Activated CD4-positive, alpha-beta T cell treated with anti-CD3 and anti-CD28 coated beads for 36 hours (primary cell): ENCODE results near the gene CX3CL1. TPM values are rescaled to one million over a fixed set of nuclear protein-coding genes. Genes with fewer than 3 reads are reported as not detected.
"Not testable (repeated sequence)": the region's sequence is repeated elsewhere in the genome, so short reads cannot be mapped to it uniquely, and the experiment has no call there.

ENCODE experiments used
- ATAC-seq: fragments of 200-7000 bp; cut with Tn5 transposase; one replicate; pipeline ENCODE4 v1.10.0; 2021; ENCODE audit warnings: mild to moderate bottlenecking, moderate library complexity
- CTCF ChIA-PET: fragments of 350-600 bp; sonication (Branson Sonifier 250); formaldehyde crosslinking; loops from one replicate; lab custom pipeline; 2021; ENCODE audit warnings: antibody characterized with exemption; lab: Charles Lee
- POLR2A ChIA-PET: fragments of 350-600 bp; sonication (Branson Sonifier 250); formaldehyde crosslinking; loops from one replicate; lab custom pipeline; 2021; ENCODE audit warnings: antibody characterized with exemption, inconsistent platforms; lab: Charles Lee
- DNase-seq: peaks from one replicate; pipeline ENCODE4 v3.0.0-alpha.2; 2020
- H3K27ac Mint-ChIP-seq: one replicate; pipeline ENCODE4 v1.8.0; 2021; ENCODE audit warnings: mixed read lengths
- H3K27me3 Mint-ChIP-seq: one replicate; pipeline ENCODE4 v1.8.0; 2021; ENCODE audit warnings: mixed read lengths
- H3K36me3 Mint-ChIP-seq: one replicate; pipeline ENCODE4 v1.8.0; 2021; ENCODE audit warnings: low read depth, mixed read lengths
- H3K4me1 Mint-ChIP-seq: one replicate; pipeline ENCODE4 v1.8.0; 2021; ENCODE audit warnings: mixed read lengths
- H3K4me3 Mint-ChIP-seq: one replicate; pipeline ENCODE4 v1.8.0; 2021; ENCODE audit warnings: mild to moderate bottlenecking, moderate library complexity, mixed read lengths
- H3K9me3 Mint-ChIP-seq: one replicate; pipeline ENCODE4 v1.8.0; 2021; ENCODE audit warnings: low read depth, mixed read lengths
- intact Hi-C, 2 experiments: fragments of 100-400 bp; cut with DNase I in 1 of 2; cut with micrococcal nuclease in 1 of 2; formaldehyde crosslinking; loops; one replicate each; pipeline versions ENCODE4 v1.14.2 to v1.15.1; 2022 to 2024; cut with DNase I, micrococcal nuclease
- total RNA-seq, 2 experiments: library from RNA; stranded (reverse); gene quantifications; one replicate each; pipeline ENCODE4 v1.2.3, GENCODE V29; 2021

CX3CL1 gene
- total RNA-seq: not detected

- Mint-ChIP-seq H3K27ac (no peak within 1 kb of the TSS), H3K27me3 (peaks cover 4% of the 10 kb centered on the region), H3K4me3 (no peak within 1 kb of the TSS), H3K36me3 (no peaks in the 10 kb centered on the region), H3K9me3 (no peaks in the 10 kb centered on the region), H3K4me1 (peaks cover 11% of the 10 kb centered on the region)
- intact Hi-C loops: no loop called here
- CTCF ChIA-PET: no interaction called here
- DNase-seq (no peak), ATAC-seq (no peak)
- POLR2A ChIA-PET: no interaction called here
These were observed at the start of gene CX3CL1 for GRCh38 chr16:57372372-57373116. Gene CX3CL1, plus strand, starts transcription at chr16:57372490. Its CDS starts 79 bp downstream, at chr16:57372569.

DNA sequence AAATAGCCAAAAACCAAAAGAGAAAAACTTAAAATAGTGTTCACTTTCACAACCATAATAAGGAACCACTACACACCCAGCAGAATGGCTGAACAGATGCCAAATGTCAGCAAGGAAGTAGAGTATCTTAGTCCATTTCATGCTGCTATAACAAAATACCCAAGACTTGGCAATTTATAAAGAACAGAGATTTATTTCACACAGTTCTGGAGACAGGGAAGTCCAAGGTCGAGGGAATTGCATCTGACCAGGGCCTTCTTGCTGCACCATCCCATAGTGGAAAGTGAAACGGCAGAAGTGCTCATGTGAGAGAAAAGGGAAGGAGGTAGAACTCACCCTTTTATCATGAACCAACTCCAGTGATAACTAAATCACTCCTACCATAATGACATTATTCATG lies 47.5 kb upstream of the CX3CL1 start:
- CTCF ChIA-PET: no interaction called here
- no peak overlapping the region for H3K27ac Mint-ChIP-seq
- DNase-seq (no peak), ATAC-seq (no peak)
- peaks cover under 1% of the 10 kb centered on the region for H3K4me1 Mint-ChIP-seq
- no peaks in the 10 kb centered on the region for H3K36me3 Mint-ChIP-seq
- H3K27me3 Mint-ChIP-seq: no peaks in the 10 kb centered on the region
- POLR2A ChIA-PET: no interaction called here
- intact Hi-C loops: no loop called here
- no peaks in the 10 kb centered on the region for H3K9me3 Mint-ChIP-seq
- H3K4me3 Mint-ChIP-seq: no peak overlapping the region

- no peaks in the 10 kb centered on the region for H3K36me3 Mint-ChIP-seq
These were observed 46.8 kb upstream of the CX3CL1 start for GRCh38 chr16:57325458-57325857.

GRCh38 chr16:57329718-57330327 lies 42.5 kb upstream of the CX3CL1 start:
- H3K36me3 Mint-ChIP-seq: no peaks in the 10 kb centered on the region
- H3K9me3 Mint-ChIP-seq: no peaks in the 10 kb centered on the region
- POLR2A ChIA-PET: interaction anchor here (0.7 kb wide), 1 partner anchor 132 kb away, joined by 4 read pairs; no protein-coding TSS in a partner anchor
- CTCF ChIA-PET: no interaction called here
- intact Hi-C loops: no loop called here
- ATAC-seq (no peak), DNase-seq (no peak)
- no peak overlapping the region for H3K4me3 Mint-ChIP-seq
- peaks cover 3% of the 10 kb centered on the region for H3K4me1 Mint-ChIP-seq
- H3K27ac Mint-ChIP-seq: no peak overlapping the region
- no peaks in the 10 kb centered on the region for H3K27me3 Mint-ChIP-seq

More at GRCh38 chr16:57325458-57325857, 46.8 kb upstream of the CX3CL1 start:
- intact Hi-C loops: no loop called here
- peaks cover 3% of the 10 kb centered on the region for H3K4me1 Mint-ChIP-seq
- H3K4me3 Mint-ChIP-seq: no peak overlapping the region
- no peaks in the 10 kb centered on the region for H3K9me3 Mint-ChIP-seq
- ChIA-PET POLR2A (no interaction called here), CTCF (no interaction called here)
- no peaks in the 10 kb centered on the region for H3K27me3 Mint-ChIP-seq
- ATAC-seq (no peak), DNase-seq (no peak)
- H3K27ac Mint-ChIP-seq: no peak overlapping the region

- intact Hi-C loops: no loop called here
- ChIA-PET POLR2A (interaction anchor here (0.6 kb wide), 1 partner anchor 18 kb away, joined by 3 read pairs; no protein-coding TSS in a partner anchor), CTCF (interaction anchor here (0.6 kb wide), 1 partner anchor 131 kb away, joined by 3 read pairs; the partner anchor contains the start of gene POLR2C)
- Mint-ChIP-seq H3K27me3 (peaks cover 3% of the 10 kb centered on the region), H3K36me3 (no peaks in the 10 kb centered on the region), H3K4me3 (no peak overlapping the region), H3K4me1 (peaks cover 3% of the 10 kb centered on the region), H3K9me3 (peaks cover 2% of the 10 kb centered on the region), H3K27ac (no peak overlapping the region)
- DNase-seq (no peak), ATAC-seq (no peak)
These were observed 40.9 kb upstream of the CX3CL1 start for GRCh38 chr16:57331355-57331754.

DNA sequence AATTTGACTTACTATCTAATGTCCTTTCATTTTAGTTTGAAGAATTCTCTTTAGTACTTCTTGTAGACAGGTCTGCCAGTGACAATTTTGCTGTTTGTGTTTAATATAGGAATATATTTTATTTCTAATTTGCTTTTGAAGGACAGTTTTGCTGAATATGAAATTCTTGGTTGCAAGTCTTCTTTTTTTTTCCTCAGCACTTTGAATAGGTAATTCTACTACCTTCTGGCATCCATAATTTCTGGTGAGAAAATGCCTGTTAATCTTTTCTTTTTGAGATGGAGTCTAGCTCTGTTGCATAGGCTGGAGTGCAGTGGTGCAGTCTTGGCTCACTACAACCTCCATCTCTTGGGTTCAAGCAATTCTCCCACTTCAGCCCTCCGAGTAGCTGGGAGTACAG lies 38.9 kb upstream of the CX3CL1 start:
- peaks cover 4% of the 10 kb centered on the region for H3K27me3 Mint-ChIP-seq
- no peak overlapping the region for H3K27ac Mint-ChIP-seq
- intact Hi-C loops: no loop called here

DNA sequence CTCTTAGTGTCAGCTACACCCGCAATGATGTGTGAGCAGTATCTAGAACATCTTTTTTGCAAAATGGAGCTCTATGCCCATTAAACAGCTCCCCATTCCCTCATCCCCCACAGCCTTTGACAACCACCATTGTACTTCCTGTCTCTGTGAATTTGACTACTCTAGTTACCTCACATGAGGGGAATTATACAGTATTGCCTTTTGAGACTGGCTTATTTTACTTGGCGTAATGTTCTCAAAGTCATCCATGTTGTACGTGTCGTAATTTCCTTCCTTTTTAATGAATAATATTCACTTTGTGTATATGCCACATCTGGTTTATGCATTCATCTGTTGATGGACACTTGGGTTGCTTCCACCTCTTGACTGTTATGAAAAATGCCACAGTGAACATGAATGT lies 36.9 kb upstream of the CX3CL1 start:
- intact Hi-C loops: no loop called here
- peaks cover 9% of the 10 kb centered on the region for H3K27me3 Mint-ChIP-seq

More for the DNA sequence above, 38.9 kb upstream of the CX3CL1 start:
- DNase-seq (no peak), ATAC-seq (no peak)
- POLR2A ChIA-PET: no interaction called here
- Mint-ChIP-seq H3K9me3 (peaks cover 2% of the 10 kb centered on the region), H3K4me3 (no peak overlapping the region), H3K36me3 (no peaks in the 10 kb centered on the region), H3K4me1 (peaks cover 3% of the 10 kb centered on the region)
- CTCF ChIA-PET: interaction anchor here (0.6 to 1.8 kb wide), 5 partner anchors 12 to 633 kb away, joined by 3 to 7 read pairs (median 3); no protein-coding TSS in a partner anchor

GRCh38 chr16:57341062-57341440 lies 31.2 kb upstream of the CX3CL1 start:
- Mint-ChIP-seq H3K36me3 (no peaks in the 10 kb centered on the region), H3K4me3 (no peak overlapping the region), H3K4me1 (peaks cover 22% of the 10 kb centered on the region), H3K27me3 (peaks cover 23% of the 10 kb centered on the region), H3K27ac (no peak overlapping the region), H3K9me3 (no peaks in the 10 kb centered on the region)
- POLR2A ChIA-PET: no interaction called here
- intact Hi-C loops: no loop called here
- ATAC-seq: no peak
- CTCF ChIA-PET: interaction anchor here (0.6 kb wide), 1 partner anchor 390 kb away, joined by 3 read pairs; no protein-coding TSS in a partner anchor
- DNase-seq: no peak

More for the DNA sequence above, 36.9 kb upstream of the CX3CL1 start:
- DNase-seq: no peak
- Mint-ChIP-seq H3K4me1 (peaks cover 13% of the 10 kb centered on the region), H3K36me3 (no peaks in the 10 kb centered on the region), H3K9me3 (peaks cover 2% of the 10 kb centered on the region), H3K27ac (no peak overlapping the region), H3K4me3 (no peak overlapping the region)
- no peak for ATAC-seq
- CTCF ChIA-PET: interaction anchor here (1.4 kb wide), 1 partner anchor 21 kb away, joined by 4 read pairs; no protein-coding TSS in a partner anchor
- POLR2A ChIA-PET: no interaction called here

DNA sequence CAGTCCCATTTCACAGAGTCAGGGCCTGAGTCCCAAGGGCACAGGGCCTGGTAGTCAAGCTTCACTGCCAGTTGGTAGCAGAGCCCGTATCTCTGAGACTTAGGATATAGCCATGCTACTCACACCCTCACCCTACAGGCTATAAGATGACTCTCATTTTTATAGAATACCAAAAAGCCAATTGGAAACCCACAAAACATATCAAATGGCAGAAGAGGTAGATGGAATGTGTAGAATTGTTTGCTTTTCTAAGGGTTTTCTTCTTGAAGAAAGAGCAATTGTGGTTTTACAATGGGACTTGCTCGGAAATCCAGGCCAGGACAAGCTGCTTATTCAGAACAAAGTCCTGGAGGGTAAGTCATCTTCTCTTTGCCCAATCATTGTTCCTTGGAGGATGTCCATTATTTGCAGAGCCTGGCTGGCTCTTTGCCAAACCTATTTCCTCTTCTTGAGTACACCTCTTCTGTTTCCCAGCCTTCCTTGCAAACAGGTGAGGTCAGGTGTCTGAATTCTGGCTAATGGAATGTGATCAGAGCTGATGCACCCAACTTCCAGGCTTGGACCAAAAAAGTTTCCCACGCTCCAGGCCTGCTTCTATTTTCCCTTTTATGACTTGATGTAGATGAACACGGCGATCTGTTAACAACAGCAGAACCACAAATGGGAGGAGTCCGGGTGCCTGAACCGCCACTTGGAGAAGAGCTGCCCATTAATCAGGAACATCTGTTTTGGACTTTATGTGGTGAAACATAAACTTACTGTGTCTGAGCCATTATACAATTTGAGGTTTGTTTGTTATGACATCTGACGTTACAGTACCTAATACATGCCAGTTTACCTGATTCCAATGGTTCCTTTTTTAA lies 30.6 kb upstream of the CX3CL1 start:
- Mint-ChIP-seq H3K27ac (no peak overlapping the region), H3K4me3 (no peak overlapping the region), H3K27me3 (peaks cover 23% of the 10 kb centered on the region), H3K9me3 (no peaks in the 10 kb centered on the region), H3K4me1 (peaks cover 22% of the 10 kb centered on the region), H3K36me3 (no peaks in the 10 kb centered on the region)
- intact Hi-C loops: no loop called here
- POLR2A ChIA-PET: no interaction called here
- no peak for DNase-seq
- CTCF ChIA-PET: interaction anchor here (0.6 kb wide), 1 partner anchor 391 kb away, joined by 3 read pairs; no protein-coding TSS in a partner anchor
- no peak for ATAC-seq

DNA sequence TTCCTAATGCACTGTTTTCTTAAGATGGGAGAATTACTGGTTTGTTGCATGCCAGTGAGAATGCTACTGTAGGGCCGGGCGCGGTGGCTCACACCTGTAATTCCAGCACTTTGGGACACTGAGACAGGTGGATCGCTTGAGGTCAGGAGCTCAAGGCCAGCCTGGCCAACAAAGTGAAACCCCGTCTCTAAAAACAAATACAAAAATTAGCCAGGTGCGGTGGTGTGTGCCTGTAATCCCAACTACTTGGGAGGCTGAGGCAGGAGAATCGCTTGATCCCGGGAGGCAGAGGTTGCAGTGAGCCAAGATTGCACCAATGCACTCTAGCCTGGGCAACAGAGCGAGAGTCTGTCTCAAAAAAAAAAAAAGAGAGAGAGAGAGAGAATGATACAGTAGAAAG lies 29.7 kb upstream of the CX3CL1 start:
- intact Hi-C loops, H3K27ac Mint-ChIP-seq, H3K4me3 Mint-ChIP-seq, H3K36me3 Mint-ChIP-seq, CTCF ChIA-PET, H3K9me3 Mint-ChIP-seq, DNase-seq, POLR2A ChIA-PET, ATAC-seq: not testable (repeated sequence)
- H3K27me3 Mint-ChIP-seq: peaks cover 30% of the 10 kb centered on the region
- peaks cover 22% of the 10 kb centered on the region for H3K4me1 Mint-ChIP-seq

GRCh38 chr16:57343221-57343620 lies 29.1 kb upstream of the CX3CL1 start:
- CTCF ChIA-PET: interaction anchor here (0.5 to 1.1 kb wide), 3 partner anchors 35 to 385 kb away, joined by 3 to 5 read pairs (median 3); no protein-coding TSS in a partner anchor
- POLR2A ChIA-PET: no interaction called here
- Mint-ChIP-seq H3K27ac (no peak overlapping the region), H3K4me3 (no peak overlapping the region), H3K36me3 (no peaks in the 10 kb centered on the region), H3K9me3 (no peaks in the 10 kb centered on the region), H3K27me3 (peaks cover 35% of the 10 kb centered on the region), H3K4me1 (peaks cover 22% of the 10 kb centered on the region)
- peak; percentile 14 for DNase-seq
- intact Hi-C loops: no loop called here
- ATAC-seq: peak; percentile 26
